ENCODE measurements around the gene ADGRF3.
"Not testable (repeated sequence)": the region's sequence is repeated elsewhere in the genome, so short reads cannot be mapped to it uniquely, and the experiment has no call there.

The ADGRF3 gene

DNA sequence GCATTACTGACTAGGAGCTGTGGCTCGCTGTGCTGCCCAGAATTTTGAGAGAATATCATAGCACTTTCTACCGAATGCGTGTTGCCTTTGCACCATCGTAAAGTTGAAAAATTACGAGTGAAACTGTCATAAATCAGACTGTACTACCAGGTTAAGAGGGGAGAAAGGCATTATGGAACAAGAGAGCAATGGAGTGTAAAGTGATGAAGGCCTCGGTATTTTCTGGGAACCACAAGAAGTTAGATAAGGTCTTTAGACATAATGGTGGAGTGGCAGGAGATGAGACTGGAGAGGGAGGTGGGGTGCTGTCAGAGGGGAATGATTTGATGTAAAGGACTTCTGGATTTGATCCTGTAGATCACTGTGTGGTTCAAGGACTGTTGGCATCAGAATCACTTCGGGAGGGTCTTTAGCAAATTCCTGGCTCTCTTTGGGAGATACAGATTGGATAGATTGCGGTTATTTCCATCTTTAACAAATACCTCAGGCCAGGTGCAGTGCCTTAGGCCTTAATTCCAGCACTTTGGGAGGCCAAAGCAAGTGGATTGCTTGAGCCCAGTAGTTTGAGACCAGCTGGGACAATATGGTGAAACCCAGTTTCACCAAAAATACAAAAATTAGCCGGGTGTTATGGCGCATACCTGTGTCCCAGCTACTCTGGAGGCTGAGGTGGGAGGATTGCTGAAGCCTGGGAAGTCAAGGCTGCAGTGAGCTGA, 4.9 kb upstream of the ADGRF3 start:
- DNase-seq: no peak

DNA sequence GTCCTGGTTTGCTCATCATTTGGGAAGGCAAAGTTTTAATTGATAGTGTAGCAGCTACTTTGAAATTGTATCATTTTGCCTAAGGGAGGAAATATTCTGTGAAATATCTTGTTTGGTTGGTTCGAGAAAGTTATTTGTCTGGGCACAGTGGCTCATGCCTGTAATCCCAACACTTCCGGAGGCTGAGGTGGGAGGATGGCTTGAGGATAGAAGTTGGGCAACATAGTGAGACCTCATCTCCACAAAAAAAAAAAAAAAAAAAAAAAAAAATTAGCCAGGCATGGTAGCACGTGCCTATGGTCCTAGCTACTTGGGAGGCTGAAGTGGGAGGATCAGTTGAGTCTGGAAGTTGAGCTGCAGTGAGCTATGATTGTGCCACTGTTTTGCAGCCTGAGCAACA, 3.1 kb upstream of the ADGRF3 start:
- DNase-seq: no peak

DNA sequence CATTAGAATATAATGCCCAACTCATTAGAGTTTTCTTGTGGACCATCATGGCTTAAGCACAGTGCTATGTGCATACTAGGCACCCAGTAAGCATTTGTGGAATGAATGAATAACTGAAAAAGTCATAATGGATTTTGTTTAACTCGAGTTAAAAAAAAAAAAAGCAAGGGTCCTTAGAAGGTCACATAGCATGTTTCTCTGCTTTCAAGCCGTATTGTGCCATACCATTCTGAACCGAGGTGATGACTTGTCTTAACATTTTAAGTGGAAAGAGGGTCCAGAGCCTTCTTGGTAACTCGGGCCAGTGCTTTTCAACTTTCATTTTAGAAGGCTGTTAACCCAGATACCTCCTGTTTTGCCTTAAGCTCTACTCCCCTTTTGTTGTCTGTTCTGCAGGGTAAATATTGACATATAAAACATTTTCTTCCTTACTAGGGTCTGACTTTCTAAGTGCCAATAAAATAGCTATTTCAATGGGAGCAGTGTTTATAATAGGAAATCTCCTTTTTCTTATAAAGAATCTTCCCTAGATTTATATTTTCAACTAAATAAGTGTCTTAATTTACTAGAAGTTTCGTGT, 787 bp upstream of the ADGRF3 start:
- DNase-seq: no peak

DNA sequence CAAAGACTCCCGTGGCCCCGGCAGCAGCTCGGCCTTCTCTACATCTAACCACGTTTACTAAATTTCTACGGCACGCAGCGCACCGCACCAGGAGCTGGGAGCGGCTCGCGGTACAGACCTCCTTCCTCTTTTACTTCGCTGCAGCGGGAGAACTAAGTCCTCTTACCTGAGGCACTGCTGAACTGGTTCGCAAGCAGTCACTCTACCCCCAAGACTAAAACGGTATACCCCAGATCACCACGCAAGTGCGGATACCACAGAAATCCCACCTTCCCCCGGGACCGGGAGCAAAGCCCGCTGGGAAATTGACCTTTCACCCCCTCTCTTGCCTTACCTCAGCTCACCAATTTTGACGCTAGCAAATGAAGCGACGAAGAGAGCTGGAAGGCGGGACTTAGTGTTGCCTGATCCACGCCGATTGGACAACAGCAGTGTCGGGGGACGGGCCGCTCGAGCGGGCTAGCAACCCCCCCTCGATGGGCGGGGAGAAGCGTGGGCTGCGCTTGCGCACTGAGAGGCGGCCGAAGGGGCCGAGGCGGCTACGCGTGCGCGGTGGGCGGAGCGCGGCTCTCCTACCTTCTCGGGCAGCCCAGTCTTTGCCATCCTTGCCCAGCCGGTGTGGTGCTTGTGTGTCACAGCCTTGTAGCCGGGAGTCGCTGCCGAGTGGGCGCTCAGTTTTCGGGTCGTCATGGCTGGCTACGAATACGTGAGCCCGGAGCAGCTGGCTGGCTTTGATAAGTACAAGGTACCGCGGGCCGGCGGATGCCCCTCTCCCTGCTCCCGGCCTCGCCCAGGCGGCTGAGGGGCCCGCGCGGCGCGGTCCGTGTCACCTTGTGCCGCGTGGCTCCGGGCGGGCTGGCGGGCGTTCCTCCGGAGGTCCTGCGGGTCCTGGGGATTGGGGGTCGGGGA, 790 bp downstream of the ADGRF3 start, which contains the start of gene SELENOI:
Gene SELENOI (plus strand): TSS at position 599 of the 909 bp plus-strand sequence. CDS start 90 bp downstream, at position 689.
- peak; percentile 99 for DNase-seq

DNA sequence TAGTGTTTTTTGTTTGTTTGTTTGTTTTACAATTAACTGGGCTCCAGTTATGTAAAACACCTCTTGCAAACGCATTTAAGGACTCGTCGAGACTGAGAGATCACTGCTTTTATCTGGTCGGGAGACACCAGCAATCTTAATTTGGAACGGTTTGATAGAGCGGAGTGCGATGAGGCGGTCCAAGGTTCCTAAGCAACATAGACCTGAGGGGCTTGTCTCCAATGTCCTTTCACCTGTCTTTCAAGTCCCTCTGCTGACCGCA, 1.4 kb downstream of the ADGRF3 start:
- no peak for DNase-seq

DNA sequence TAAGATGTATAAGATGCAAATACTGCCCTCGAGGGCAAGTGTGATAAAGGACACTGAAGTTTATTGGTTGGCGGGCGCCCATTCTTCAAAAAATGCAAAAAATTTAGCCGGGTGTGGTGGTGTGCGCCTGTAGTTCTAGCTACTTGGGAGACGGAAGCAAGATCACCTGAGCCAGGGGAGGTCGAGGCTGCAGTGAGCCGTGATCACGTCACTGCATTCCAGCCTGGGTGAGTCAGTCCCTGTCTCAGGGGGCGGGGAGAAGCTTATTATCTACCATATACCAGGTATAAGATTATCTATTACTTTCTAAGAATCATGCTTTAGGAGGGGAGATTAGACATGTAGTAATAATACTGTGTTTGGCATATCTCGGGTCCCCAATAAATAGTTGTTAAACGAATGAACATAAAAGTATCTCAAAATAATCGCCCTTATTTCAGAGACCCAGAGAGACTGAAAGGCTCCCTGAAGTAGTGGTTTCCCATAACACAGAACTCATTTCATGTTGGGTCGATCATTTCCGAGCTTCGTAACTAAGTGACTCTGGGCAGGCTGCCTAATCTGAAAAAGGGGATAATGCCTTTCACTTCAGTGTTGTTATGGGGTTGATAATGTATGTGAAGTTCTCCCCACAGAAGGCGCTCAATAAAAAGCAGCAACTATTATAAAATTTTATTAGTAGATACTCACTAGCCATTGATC, 1.9 kb downstream of the ADGRF3 start:
- peak; percentile 35 to 38 for DNase-seq

DNA sequence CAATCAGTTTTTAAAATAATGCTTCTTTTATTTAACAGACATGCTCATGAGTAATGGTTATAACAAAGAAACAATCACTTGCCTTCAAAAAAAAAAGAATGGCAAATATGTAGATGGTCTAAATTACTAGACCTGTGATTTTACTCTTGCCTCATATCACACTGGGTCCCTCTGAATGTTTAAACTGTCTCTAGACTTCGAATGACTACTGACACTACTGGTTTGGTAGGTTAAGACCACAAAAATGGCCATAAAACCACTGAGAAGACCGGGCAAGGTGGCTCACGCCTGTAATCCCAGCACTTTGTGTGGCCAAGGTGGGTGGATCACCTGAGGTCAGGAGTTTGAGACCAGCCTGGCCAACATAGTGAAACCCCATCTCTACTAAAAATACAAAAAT, 5.8 kb downstream of the ADGRF3 start:
- no peak for DNase-seq

DNA sequence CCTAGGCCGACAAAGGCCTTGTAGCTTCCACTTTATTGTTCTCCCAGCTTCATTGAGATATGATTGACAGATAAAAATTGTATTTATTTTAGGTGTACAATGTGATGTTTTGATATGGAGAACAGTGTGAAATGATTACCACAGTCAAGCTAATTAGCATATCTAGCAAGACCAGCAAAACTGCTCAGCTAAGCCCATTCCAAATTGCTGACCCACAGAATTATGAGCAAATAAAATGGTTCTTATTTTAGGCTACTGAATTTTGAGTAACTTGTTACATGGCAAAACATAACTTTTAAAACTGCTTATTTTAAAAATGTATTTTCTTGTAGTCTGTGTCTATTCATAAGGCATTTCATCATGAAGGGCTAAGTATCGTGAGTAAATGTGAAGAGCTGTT, 9.3 kb downstream of the ADGRF3 start:
- no peak for DNase-seq

DNA sequence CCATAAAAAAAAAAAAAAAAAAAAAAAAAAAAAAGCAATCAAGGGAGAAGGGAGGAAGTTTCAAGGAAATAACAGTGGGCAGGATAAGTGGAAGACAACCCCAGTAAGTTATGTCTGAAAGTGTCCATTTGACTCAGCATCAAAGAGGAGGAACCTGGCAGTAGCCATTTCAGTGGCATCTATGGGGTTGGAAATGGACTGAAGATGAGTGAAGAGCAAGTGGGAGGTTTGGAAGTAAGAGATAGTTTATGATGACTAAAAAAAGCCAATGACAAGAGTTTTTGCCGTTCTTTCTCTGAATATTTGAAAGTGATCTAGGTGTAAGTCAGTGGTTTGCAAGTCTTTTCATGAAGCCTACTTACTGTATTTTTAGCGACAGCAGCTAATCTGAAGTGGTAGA, 9.9 kb downstream of the ADGRF3 start:
- no peak for DNase-seq

DNA sequence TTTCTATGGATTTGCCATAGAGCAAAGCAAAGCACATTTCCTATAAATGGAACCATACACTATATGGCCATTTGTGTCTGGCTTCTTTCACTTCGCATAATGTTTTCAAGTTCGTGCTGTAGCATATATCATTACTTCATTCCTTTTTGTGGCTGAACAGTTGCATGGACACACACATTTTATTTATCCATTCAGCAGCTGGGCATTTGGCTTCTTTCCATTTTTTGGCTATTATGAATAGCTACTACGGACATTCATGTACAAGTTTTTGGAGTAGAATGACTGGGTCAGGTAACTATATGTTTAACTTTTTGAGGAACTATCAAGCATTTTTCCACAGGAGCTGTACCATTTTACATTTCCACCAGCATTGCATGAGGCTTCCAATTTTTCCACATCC, 11.4 kb downstream of the ADGRF3 start:
- DNase-seq: no peak

DNA sequence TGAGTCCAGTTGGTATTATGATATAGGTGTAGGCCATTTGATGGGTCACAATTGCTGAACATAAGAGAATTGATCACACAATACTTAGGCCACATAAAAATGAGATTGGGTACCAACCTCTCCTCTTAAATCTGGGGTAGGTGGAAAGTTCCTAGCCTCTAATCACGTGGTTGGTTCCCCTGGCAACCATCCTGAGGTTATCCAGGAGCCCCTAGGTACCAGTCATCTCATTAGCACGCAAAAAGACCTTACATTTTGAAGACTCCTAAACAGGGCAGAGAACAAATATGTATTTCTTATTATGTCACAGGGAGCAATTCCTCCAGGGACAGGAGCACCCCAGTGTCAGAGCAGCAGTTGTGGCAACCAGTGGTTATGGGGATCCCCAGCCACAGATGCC, 13.3 kb downstream of the ADGRF3 start:
- no peak for DNase-seq

DNA sequence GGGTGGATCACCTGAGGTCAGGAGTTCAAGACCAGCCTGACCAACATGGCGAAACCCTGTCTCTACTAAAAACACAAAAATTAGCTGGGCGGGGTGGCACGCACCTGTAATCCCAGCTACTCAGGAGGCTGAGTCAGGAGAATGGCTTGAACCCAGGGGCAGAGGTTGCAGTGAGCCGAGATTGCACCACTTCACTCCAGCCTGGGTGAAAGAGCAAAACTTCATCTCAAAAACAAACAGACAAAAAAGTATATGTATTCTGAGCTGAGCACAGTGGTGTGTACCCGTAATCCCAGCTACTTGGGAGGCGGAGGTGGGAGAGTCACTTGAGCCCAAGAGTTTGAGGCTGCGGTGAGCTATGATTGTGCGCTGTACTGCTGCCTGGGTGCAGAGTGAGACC, 15.3 kb downstream of the ADGRF3 start:
- DNase-seq: not testable (repeated sequence)

DNA sequence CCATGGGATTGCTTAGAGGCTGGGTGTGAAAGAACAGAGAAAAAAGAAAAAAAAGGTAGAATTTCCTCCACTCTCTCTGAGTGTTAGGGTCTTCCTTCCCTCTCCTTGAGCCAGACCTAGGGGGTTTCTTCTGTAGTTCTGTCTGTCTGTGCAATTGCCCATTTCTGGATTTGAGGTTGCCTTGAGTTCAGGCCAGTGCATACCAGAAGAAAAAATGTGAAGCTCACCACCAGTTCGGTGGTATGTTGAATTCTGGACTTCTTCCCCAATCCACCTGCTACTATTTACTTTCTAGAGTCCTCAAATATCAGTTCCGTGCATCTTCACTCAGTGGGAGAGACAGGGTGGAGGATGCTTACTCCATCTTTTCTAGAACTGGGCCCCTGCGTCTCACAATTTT, 16.0 kb downstream of the ADGRF3 start:
- no peak for DNase-seq

DNA sequence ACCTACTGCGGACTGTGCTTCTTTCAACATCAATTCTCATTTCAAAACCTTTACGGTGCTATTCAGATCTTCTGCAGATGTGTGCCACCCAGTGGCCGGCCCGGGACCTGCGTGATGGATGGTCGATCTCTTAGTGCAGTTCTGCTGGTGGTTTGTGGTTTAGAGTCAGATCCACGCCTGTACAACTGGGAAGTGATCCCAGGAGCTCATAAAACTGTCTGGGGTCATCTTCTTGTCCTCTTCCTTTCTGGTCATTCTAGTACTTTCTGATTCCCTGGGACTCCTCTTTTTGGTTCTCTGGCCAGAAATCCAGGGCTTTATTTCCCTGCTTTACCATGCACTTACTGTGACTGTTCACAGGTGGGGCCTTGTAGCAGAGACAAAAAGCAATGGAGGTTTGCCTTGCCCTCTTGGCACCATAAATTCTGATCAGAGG, 16.5 kb downstream of the ADGRF3 start:
- peak; percentile 86 to 89 for DNase-seq

DNA sequence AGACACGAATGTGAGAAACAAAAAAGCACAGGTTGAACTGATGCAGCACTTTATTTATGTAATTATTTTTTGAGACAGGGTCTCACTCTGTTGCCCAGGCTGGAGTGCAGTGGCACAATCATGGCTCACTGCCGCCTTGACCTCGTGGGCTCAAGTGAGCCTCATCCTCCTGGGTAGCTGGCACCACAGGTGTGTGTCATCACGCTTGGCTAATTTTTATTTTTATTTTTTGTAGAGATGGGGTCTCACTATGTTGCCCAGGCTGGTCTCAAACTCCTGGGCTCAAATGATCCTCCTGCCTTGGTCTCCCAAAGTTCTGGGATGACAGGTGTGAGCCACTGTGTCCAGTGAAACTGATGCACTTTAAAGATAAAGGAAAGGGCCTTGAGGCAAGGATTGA, 17.5 kb downstream of the ADGRF3 start:
- not testable (repeated sequence) for DNase-seq

DNA sequence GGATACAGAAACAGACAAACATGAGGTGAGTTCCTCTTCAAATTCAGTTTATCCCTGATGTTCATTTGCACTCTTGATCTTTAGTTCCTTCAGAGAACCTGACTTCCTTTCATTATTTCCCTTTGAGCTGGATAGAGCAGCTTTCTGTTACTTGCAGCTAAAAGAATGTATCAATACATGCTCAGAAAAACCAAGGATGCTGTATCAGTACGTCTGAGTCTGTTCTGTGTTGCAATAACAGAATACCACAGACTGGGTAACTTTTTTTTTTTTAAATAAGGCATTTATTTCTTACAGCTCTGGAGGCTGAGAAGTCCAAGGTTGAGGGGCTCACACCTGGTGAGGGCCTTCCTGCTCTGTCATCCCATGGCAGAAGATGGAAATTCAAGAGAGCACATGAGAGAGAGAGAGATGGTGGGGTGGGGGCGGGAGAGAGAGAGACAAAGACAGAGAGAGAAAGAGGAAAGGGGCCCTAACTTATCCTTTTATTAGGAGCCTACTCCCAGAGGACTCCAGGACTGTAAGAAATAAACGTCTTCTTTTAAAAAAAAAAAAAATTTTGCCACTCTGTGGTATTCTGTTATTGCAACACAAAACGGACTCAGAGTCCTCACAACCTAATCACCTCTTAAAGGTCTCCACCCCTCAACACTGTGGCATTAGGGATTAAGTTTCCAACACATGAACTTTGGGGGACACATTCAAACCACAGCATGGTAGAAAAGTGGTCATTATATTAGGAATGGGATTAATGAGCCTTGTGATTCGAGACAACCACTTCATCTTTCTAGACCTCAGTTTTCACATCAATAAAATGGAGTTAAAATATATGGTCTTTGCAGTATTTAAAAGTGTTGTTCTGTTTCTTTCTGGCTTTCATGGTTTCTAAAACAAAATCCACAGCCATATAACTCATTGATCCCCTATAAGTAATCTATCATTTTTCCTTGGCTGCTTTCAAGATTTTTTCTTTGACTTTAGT, 19.0 kb downstream of the ADGRF3 start:
- no peak for DNase-seq

DNA sequence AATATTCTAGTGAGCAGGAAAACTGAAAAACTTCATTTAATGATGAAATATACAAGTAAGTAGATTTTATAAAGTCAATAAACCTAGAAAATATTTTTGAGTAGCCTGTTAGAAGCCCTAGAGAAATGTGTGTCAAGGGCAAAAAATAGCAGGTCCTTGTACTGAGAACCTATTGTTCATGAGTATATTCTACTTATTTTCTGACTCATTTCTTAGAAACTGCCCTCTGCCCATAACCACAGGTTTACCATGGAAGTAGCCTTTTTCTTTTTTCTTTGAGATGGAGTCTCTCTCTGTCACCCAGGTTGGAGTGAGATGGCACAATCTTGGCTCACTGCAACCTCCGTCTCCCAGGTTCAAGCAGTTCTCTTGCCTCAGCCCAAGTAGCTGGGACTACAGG, 20.1 kb downstream of the ADGRF3 start:
- DNase-seq: no peak

DNA sequence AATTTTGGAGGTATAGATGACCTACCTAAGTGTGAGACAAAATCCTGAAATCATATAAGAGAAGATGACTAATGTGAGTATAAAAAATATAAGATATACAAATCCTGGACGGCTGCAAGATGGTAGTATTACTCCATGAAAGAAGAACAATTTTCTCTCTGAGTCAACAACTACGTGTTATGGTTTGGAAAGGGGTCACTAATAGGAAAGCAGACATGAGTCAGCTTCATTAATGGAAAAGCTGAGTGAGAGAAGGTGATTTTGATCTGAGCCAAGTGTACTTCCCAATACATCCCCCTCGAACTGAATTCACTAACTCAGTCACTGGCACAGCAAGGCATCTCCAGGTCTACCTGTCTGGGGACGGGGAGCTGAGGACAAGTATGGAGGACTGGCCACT, 20.7 kb downstream of the ADGRF3 start:
- no peak for DNase-seq

DNA sequence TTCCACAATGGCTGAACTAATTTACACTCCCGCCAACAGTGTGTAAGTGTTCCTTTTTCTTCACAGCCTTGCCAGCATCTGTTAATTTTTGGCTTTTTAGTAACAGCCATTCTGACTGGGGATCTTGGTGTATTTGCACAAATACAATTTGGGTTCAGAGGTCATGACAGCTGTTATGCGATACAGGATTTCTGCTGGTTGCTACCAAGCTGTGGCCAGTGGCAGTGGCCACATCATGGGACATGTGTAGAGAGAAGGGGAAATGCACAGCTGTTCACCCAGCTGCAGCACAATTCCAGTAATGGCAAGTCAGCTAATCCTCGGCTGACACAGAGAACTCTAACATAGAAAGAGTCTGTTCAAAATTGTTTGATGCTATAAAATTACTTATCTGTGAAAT, 21.7 kb downstream of the ADGRF3 start:
- no peak for DNase-seq

DNA sequence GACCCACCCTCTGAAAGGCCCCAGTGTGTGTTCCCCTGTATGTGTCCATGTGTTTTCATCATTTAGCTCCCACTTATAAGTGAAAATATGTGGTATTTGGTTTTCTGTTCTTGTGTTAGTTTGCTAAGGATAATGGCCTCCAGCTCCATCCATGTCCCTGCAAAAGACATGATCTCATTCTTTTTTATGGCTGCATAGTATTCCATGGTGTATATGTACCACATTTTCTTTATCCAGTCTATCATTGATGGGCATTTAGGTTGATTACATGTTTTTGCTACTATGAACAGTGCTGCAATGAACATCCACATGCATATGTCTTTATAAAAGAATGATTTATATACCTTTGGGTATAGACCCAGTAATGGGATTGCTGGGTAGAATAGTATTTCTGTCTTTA, 22.1 kb downstream of the ADGRF3 start:
- DNase-seq: not testable (repeated sequence)

DNA sequence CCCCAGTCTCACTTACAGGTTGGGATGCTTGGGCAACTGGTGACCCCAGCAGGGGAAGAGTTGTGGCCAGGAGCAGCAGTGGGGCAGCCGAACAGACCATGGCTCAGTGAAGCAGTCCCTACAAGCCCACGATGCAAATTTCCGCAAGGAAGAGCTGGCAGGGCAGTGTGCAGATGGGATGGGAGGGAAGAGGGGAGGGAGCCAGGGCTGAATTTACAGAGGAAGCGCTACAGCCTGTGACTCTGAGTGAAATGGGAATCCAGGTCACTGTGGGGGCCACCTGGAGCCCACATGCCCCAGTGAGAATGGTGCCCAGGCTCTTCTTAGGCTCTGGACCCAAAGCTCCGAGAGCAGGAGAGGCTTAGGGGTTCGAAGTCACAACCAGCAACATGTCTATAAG, 27.6 kb downstream of the ADGRF3 start:
- DNase-seq: no peak

All from stimulated activated CD4-positive, alpha-beta T cell treated with anti-CD3 and anti-CD28 coated beads, Interleukin-2, amount 100 ng/mL, for 24 hours (primary cell).